ENCODE results near the gene CRABP1.

GRCh38 chr15:78362716-78363380 is 22.7 kb downstream of the CRABP1 start:
- TF ChIP-seq CTCF (IDR thresholded peaks at IDR 0.05; ENCODE audit: low read depth, low read length, missing input control) (no peak), YY1 (IDR thresholded peaks at IDR 0.05) (no peak), ATF3 (IDR thresholded peaks at IDR 0.05) (no peak), ZBTB33 (IDR thresholded peaks at IDR 0.05) (no peak)
